GM19043 (cell line): Measurements from ENCODE around the gene ILF3.

Source experiments
- ATAC-seq: cut with Tn5 transposase; IDR thresholded peaks from one replicate; pipeline ENCODE4 v1.9.1; 2021; ENCODE audit warnings: low read depth; ENCODE audit not compliant: unreplicated experiment

ILF3 gene

GRCh38 chr19:10726268-10726667 is 72.1 kb downstream of the ILF3 start:
- ATAC-seq: no peak

GRCh38 chr19:10727685-10728201 is 73.6 kb downstream of the ILF3 start:
- no peak for ATAC-seq

GRCh38 chr19:10729411-10729810 is 75.3 kb downstream of the ILF3 start:
- no peak for ATAC-seq

- no peak for ATAC-seq
Observed at GRCh38 chr19:10730932-10731331, 76.8 kb downstream of the ILF3 start.

- no peak for ATAC-seq
Observed at GRCh38 chr19:10735741-10736140, 81.6 kb downstream of the ILF3 start.

- ATAC-seq: no peak
Observed at GRCh38 chr19:10736189-10736588, 82.0 kb downstream of the ILF3 start.

GRCh38 chr19:10736916-10737551 is 82.9 kb downstream of the ILF3 start:
- no peak for ATAC-seq

- ATAC-seq: no peak
Observed at GRCh38 chr19:10737722-10738121, 83.6 kb downstream of the ILF3 start.

- ATAC-seq: no peak
Observed at GRCh38 chr19:10740798-10741197, 86.7 kb downstream of the ILF3 start.
